ENCODE measurements around the gene PCDHGA6.
"Not testable (repeated sequence)": the region's sequence is repeated elsewhere in the genome, so short reads cannot be mapped to it uniquely, and the experiment has no call there.

Gene PCDHGA6

DNA sequence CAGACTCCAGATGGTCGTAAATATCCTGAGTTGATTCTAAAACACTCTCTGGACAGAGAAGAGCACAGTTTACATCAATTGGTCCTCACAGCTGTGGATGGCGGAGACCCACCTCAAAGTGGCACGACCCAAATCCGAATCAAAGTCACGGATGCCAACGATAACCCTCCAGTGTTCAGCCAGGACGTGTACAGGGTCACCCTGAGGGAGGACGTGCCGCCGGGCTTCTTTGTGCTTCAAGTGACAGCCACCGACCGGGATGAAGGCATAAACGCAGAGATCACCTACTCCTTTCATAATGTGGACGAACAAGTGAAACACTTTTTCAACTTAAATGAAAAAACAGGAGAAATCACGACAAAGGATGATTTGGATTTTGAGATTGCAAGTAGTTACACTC lies 13.0 kb upstream of the PCDHGA6 start:
- no peak for DNase-seq

DNA sequence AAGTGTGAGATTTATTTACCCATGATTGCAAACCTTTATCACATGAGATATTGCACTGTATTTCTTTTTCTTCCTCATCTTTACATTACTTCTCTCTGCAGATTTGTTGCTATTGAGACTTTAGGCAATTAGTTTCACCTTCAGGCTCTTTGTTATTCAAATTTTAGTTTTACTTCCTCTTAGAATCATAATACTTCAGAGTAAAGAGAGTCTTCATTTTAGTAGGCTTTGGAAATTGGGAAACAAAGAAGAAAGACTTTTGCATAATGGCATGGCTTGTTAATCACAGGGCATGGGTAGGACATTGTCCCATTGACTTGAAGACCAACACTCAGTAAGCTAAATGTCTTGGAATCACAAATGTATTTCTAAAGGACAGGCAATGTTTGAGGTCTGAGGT lies 11.0 kb upstream of the PCDHGA6 start:
- no peak for DNase-seq

DNA sequence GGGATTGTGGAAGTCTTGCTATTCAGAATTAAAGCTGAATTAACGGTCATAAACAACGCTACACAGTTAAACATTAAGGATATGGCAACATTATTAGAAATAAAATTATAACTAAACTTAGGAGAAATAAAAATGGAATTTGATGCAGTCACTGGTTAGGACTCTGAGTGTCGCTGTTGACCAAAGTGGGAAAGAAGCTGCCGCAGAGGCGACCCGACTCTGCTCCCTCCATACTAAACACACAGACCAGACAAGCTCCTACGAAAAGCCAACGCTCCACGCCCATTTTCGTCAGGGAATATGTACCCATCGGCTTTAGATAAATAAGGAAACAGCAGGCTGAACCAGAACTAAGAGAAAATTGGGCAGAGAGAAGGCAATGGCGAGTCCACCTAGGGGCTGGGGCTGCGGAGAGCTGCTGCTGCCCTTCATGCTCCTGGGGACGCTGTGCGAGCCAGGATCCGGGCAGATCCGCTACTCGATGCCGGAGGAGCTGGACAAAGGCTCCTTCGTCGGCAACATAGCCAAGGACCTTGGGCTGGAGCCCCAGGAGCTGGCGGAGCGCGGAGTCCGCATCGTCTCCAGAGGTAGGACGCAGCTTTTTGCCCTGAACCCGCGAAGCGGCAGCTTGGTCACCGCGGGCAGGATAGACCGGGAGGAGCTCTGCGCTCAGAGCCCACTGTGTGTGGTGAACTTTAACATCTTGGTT lies 9.6 kb upstream of the PCDHGA6 start, which contains the start of gene PCDHGA5:
Gene PCDHGA5 (plus strand): TSS at position 211 of the 709 bp plus-strand sequence. CDS start 169 bp downstream, at position 380.
- no peak for DNase-seq

DNA sequence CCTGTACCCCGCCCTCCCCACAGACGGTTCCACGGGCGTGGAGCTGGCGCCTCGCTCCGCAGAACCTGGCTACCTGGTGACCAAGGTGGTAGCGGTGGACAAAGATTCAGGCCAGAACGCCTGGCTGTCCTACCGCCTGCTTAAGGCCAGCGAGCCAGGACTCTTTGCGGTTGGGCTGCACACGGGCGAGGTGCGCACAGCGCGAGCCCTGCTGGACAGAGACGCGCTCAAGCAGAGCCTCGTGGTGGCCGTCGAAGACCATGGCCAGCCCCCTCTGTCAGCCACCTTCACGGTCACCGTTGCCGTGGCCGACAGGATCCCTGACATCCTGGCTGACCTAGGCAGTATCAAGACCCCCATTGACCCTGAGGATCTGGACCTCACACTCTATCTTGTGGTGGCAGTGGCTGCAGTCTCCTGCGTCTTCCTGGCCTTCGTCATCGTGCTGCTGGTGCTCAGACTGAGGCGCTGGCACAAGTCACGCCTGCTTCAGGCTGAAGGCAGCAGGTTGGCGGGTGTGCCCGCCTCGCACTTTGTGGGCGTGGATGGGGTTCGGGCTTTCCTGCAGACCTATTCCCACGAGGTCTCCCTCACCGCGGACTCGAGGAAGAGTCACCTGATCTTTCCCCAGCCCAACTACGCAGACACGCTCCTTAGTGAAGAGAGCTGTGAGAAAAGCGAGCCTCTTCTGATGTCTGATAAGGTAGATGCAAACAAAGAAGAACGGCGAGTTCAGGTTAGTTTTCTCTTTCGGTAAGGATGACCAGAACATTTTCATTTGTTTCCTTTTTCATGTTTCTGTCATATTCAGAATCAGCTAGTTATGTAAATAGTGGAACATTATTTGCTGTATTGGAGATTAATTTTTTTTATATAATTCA lies 7.4 kb upstream of the PCDHGA6 start:
- DNase-seq: no peak

DNA sequence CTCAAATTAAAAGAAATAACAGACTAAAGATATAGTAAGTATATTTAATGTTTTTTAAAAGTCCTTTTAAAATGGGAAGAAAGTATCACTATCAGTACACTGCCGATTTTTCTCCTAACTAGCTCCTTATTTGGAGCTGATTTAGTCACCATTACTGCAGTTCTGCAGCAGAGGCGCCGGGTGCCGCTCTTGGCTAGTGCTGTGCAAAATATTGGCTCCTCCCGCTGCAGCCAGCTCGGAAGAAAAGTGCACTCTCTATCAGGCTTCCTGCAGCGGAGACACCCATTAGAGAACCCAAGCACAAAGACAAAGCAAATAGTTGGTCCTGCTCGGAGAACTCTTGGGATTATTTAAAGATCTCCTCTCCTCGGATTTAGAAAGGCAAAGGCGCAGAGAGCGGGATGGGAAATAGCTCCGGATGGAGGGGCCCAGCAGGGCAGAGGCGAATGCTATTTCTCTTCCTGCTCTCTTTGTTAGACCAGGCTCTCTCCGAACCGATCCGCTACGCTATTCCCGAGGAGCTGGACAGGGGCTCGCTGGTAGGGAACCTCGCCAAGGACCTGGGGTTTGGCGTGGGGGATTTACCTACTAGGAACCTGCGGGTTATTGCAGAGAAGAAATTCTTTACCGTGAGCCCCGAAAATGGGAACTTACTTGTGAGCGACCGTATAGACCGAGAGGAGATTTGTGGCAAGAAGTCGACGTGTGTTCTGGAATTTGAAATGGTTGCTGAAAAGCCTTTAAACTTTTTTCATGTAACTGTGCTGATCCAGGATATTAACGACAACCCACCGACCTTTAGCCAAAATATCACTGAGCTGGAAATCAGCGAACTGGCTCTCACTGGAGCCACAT lies 3.5 kb upstream of the PCDHGA6 start, which contains the start of gene PCDHGB3:
Gene PCDHGB3 (plus strand): TSS at position 249 of the 855 bp plus-strand sequence. CDS start 153 bp downstream, at position 402.
- DNase-seq: no peak

DNA sequence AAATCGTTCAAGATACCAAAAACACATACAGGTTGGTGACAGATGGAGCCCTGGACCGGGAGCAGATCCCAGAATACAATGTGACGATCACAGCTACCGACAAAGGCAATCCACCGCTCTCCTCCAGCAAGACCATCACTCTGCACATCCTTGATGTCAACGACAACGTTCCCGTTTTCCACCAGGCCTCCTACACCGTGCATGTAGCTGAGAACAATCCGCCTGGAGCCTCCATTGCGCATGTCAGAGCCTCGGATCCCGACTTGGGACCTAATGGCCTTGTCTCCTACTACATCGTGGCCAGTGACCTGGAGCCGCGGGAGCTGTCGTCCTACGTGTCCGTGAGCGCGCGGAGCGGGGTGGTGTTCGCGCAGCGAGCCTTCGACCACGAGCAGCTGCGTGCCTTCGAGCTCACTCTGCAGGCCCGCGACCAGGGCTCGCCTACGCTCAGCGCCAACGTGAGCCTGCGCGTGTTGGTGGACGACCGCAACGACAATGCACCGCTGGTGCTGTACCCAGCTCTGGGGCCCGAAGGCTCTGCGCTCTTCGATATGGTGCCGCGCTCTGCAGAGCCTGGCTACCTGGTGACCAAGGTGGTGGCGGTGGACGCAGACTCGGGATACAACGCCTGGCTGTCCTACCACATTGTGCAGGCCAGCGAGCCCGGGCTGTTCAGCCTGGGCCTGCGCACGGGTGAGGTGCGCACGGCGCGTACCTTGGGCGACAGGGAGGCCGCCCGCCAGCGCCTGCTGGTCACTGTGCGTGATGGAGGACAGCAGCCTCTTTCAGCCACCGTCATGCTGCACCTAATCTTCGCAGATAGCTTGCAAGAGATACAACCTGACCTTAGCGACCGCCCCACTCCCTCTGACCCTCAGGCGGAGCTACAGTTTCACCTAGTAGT lies 1.9 kb upstream of the PCDHGA6 start:
- no peak for DNase-seq

DNA sequence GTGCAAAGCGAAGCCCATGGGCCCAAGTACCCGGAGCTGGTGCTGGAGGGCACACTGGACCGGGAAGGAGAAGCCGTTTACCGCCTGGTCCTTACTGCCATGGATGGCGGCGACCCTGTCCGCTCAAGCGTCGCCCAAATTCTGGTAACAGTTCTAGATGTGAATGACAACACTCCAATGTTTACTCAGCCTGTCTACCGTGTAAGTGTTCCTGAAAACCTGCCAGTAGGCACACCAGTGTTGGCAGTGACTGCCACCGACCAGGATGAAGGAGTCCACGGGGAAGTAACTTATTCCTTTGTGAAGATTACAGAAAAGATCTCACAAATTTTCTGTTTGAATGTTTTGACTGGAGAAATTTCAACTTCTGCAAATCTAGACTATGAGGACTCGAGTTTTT lies 936 bp downstream of the PCDHGA6 start:
- DNase-seq: no peak

DNA sequence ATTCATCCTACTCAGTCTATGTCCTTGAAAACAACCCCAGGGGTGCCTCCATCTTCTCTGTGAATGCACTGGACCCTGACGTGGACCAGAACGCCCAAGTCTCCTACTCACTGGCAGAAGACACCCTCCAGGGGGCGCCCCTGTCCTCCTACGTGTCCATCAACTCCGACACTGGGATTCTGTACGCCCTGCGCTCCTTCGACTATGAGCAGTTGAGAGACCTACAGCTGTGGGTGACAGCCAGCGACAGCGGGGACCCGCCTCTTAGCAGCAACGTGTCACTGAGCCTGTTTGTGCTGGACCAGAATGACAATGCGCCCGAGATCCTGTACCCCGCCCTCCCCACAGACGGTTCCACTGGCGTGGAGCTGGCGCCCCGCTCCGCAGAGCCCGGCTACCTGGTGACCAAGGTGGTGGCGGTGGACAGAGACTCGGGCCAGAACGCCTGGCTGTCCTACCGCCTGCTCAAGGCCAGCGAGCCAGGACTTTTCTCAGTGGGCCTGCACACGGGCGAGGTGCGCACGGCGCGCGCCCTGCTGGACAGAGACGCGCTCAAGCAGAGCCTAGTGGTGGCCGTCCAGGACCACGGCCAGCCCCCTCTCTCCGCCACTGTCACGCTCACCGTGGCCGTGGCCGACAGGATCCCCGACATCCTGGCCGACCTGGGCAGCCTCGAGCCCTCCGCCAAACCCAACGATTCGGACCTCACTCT lies 1.9 kb downstream of the PCDHGA6 start:
- not testable (repeated sequence) for DNase-seq

DNA sequence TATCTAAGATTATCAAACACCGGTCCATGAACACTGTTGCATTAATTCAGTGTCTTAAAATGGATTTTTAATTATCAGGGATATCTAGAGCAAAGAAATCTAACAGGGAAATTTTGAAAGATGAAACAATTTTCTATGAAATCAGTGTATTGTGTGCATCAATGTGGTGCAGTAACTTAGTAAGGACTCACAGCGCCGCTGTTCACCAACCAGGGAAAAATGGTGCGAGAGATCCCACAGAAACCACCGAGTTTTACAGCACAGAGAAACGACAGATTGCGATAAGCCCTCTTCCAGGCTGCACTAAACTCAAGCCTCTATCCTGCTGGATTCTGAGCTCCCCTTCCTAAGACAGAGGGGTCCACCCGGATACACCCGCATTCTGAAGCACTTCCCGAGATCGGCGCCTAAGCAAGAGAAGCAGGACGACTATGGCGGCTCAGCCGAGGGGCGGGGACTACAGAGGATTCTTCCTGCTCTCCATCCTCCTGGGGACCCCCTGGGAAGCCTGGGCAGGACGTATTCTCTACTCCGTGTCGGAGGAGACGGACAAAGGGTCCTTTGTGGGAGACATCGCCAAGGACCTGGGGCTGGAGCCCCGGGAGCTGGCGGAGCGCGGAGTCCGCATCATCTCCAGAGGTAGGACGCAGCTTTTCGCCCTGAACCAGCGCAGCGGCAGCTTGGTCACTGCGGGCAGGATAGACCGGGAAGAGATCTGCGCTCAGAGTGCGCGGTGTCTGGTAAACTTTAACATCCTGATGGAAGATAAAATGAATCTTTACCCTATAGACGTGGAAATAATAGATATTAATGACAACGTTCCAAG lies 9.0 kb downstream of the PCDHGA6 start, which contains the start of gene PCDHGA7:
Gene PCDHGA7 (plus strand): TSS at position 274 of the 826 bp plus-strand sequence. CDS start 158 bp downstream, at position 432.
- no peak for DNase-seq

DNA sequence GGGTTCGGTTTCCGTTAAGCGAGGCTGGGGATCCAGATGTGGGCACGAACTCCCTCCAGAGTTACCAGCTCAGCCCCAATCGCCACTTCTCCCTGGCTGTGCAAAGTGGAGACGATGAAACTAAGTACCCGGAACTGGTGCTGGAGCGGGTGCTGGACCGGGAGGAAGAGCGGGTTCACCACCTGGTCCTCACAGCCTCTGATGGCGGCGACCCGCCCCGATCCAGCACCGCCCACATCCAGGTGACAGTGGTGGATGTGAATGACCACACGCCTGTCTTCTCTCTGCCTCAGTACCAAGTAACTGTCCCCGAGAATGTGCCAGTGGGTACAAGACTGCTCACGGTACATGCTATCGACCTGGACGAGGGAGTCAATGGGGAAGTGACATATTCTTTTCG lies 9.7 kb downstream of the PCDHGA6 start:
- no peak for DNase-seq

DNA sequence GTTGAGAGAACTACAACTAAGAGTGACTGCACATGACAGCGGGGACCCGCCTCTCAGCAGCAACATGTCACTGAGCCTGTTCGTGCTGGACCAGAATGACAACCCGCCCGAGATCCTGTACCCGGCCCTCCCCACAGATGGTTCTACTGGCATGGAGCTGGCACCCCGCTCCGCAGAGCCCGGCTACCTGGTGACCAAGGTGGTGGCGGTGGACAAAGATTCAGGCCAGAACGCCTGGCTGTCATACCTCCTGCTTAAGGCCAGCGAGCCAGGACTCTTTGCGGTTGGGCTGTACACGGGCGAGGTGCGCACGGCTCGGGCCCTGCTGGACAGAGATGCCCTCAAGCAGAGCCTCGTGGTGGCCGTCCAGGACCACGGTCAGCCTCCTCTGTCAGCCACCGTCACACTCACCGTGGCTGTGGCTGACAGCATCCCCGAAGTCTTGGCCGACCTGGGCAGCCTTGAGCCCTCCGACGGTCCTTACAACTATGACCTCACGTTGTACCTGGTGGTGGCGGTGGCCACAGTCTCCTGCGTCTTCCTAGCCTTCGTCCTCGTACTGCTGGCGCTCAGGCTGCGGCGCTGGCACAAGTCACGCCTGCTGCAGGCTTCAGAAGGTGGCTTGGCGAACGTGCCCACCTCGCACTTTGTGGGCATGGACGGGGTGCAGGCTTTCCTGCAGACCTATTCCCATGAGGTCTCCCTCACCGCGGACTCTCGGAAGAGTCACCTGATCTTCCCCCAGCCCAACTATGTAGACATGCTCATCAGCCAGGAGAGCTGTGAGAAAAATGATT lies 11.0 kb downstream of the PCDHGA6 start:
- DNase-seq: no peak

DNA sequence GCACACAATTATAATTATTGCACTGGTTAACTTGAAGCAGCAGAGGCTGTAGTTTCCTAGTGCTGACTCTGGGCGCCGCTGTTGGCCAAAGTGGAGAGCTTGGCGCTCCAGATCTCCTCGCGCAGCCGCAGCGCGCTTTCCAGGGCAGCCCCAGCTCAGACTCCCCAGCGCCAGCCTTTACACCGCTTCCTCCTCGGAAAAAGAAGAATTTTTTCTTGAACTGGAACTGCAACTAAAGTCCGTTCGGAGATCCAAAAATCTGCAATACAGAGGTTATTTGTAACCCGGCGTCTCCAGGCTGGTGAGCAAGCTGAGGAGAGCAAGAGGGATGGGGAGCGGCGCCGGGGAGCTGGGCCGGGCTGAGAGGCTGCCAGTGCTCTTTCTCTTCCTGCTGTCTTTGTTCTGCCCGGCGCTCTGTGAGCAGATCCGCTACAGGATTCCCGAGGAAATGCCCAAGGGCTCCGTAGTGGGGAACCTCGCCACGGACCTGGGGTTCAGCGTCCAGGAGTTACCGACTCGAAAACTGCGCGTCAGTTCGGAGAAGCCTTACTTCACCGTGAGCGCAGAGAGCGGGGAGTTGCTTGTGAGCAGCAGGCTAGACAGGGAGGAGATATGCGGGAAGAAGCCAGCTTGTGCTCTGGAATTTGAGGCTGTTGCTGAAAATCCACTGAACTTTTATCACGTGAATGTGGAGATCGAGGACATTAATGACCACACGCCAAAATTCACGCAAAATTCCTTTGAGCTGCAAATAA lies 14.0 kb downstream of the PCDHGA6 start, which contains the start of gene PCDHGB4:
Gene PCDHGB4 (plus strand): TSS at position 142 of the 755 bp plus-strand sequence. CDS start 187 bp downstream, at position 329.
- not testable (repeated sequence) for DNase-seq

DNA sequence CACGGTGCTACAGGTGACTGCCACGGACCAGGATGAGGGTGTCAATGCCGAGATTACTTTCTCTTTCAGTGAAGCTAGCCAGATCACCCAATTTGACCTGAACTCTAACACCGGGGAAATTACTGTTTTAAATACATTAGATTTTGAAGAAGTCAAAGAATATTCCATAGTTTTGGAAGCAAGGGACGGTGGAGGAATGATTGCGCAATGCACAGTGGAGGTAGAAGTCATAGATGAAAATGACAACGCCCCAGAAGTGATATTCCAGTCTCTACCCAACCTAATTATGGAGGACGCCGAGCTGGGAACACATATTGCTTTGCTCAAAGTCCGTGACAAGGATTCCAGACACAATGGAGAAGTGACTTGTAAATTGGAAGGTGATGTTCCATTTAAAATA lies 15.0 kb downstream of the PCDHGA6 start:
- DNase-seq: no peak

DNA sequence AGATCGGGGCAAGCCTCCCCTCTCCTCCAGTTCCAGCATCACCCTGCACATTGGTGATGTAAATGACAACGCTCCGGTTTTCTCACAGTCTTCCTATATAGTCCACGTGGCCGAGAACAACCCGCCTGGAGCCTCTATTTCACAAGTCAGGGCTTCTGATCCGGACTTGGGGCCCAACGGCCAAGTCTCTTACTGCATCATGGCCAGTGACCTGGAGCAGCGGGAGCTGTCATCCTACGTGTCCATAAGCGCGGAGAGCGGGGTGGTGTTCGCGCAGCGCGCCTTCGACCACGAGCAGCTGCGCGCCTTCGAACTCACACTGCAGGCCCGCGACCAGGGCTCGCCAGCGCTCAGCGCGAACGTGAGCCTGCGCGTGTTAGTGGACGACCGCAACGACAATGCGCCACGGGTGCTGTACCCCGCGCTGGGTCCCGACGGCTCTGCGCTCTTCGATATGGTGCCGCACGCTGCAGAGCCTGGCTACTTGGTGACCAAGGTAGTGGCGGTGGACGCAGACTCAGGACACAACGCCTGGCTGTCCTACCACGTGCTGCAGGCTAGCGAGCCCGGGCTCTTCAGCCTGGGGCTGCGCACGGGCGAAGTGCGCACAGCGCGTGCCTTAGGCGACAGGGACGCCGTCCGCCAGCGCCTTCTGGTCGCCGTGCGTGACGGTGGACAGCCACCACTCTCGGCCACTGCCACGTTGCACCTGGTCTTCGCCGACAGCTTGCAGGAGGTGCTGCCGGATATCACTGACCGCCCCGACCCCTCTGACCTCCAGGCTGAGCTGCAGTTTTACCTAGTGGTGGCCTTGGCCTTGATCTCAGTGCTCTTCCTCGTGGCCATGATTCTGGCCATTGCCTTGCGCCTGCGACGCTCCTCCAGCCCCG lies 15.7 kb downstream of the PCDHGA6 start:
- DNase-seq: no peak

DNA sequence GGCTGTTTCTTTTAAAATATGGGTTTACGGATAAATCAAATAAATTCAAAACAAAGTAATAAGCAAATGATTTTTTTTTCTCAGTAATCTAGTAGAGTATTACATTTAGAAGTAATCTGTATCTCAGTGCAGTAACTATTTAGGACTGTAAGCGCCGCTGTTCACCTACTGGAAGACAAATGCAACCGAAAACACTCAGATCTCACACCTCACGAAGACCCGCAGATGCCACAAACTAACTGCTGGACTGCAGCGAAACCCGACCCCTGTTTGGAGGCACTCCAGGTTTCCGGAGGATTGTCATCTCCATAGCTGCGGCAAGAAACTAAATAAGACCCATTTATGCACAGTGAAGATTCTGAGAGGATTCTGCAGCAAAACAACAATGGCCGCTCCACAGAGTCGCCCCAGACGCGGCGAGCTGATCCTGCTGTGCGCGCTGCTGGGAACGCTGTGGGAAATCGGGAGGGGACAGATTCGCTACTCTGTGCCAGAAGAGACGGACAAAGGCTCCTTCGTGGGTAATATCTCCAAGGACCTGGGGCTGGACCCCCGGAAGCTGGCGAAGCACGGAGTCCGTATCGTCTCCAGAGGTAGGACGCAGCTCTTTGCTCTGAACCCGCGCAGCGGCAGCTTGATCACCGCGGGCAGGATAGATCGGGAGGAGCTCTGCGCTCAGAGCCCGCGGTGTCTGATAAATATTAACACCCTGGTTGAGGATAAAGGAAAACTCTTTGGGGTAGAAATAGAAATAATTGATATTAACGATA lies 18.9 kb downstream of the PCDHGA6 start, which contains the start of gene PCDHGA8:
Gene PCDHGA8 (plus strand): TSS at position 205 of the 770 bp plus-strand sequence. CDS start 181 bp downstream, at position 386.
- DNase-seq: no peak

DNA sequence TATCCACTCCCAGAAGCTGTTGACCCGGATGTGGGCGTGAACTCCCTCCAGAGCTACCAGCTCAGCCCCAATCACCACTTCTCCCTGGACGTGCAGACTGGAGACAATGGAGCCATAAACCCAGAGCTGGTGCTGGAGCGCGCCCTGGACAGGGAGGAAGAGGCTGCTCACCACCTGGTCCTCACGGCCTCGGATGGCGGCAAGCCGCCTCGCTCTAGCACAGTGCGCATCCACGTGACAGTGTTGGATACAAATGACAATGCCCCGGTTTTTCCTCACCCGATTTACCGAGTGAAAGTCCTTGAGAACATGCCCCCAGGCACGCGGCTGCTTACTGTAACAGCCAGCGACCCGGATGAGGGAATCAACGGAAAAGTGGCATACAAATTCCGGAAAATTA lies 19.6 kb downstream of the PCDHGA6 start:
- DNase-seq: no peak
